NCI-H510A (cell line): ENCODE data around the gene ZNF562.
A peak's percentile ranks its signal among the peaks of the same experiment; 100 is the strongest.

Experiments used
- DNase-seq: peaks from one replicate; lab custom pipeline; 2025; lab: John Stamatoyannopoulos, UW

Gene ZNF562

GRCh38 chr19:9644472-9644871 is 30.4 kb downstream of the ZNF562 start:
- DNase-seq, result no peak

GRCh38 chr19:9641810-9642209 is 33.1 kb downstream of the ZNF562 start:
- DNase-seq, result no peak

GRCh38 chr19:9640956-9641355 is 33.9 kb downstream of the ZNF562 start:
- no peak for DNase-seq

GRCh38 chr19:9636018-9636417 is 38.9 kb downstream of the ZNF562 start:
- no peak for DNase-seq

GRCh38 chr19:9627856-9628255 is 47.0 kb downstream of the ZNF562 start:
- DNase-seq, result no peak

DNA sequence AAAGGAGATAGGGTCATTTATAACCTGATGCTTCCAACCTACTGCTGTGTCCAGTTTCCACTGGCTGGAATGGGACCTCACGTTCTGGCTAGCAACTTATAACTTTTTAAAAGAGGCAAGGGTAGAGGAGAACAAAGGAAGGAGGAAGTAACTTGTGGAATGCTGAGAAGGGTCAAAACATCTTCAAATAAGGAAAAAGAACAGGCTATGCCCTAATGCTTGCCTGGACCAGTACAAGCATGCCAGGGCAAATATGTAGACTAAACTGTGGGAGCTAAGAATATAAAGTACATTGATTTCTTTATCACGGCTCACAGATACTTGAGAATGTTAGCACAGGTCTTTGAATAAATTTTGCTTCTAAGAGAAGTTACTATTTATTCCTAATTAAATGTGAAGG is 52.4 kb downstream of the ZNF562 start:
- DNase-seq, result no peak

- DNase-seq, result peak; percentile 81
Measured at GRCh38 chr19:9621156-9622037, 53.5 kb downstream of the ZNF562 start, which contains the start of gene ZNF561. Gene ZNF561, minus strand, starts transcription at chr19:9621232. Its CDS starts 1,776 bp downstream, at chr19:9619456.

- DNase-seq, result no peak
Measured at GRCh38 chr19:9620842-9621155, 54.1 kb downstream of the ZNF562 start.

DNA sequence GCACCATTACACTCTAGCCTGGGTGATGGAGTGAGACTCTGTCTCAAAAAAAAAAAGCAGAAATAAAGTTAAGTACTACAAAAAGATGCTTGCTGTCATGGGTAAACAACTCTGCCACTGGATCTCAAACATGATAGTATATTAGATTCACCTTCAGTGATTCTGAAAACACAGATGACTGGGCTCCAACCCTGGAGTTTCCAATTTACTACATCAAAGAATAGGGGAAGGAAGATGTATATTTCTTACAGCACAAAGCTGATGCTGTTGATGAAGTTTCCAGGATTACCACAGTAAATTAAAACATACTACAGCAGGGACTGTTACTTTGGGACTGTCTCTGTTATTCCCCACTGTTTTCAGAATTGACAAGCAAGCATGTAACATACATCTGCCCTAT is 59.1 kb downstream of the ZNF562 start:
- DNase-seq, result no peak

DNA sequence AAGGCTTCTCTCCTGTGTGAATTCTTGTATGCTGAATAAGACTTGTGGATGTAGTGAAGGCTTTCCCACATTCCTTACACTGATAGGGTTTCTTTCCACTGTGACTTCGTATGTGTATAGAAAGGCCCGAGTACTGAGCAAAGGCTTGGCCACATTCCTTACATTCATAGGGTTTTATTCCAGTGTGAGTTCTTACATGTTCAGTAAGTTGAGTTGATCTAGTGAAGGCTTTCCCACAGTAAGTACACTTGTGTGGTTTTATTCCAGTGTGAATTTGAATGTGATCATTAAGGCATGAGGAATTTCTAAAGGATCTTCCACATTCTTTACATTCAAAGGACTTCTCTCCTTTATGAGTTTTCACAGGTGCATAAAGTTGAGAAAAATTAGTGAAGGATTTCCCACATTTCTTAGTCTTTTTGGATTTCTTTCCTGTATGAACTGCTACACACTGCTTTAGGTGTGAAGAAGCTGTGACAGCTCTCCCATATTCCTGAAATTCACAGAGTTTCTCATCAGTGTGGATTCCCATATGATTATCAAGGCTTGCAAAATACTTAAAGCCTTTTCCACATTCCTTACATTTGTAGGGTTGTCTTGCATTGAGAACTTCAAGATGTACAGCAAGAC is 64.3 kb downstream of the ZNF562 start:
- no peak for DNase-seq

- DNase-seq, result no peak
Measured at GRCh38 chr19:9608912-9609311, 66.0 kb downstream of the ZNF562 start.

GRCh38 chr19:9597027-9597426 is 77.9 kb downstream of the ZNF562 start:
- DNase-seq, result no peak
